Activated T-helper 2 cell treated with anti-CD3 and anti-CD28 coated beads, Interferon-gamma antibody, Interleukin-2, Interleukin-4, amounts not matched to agents 10 μg/mL and 5 μg/mL and 100 μg/mL, durations not matched to agents 14 hours and 24 hours and 36 hours (primary cell): ENCODE measurements around the gene CRYGN. TPM values are rescaled to one million over a fixed set of nuclear protein-coding genes. Genes with fewer than 3 reads are reported as not detected.

Source experiments
- DNase-seq: peaks from one replicate; pipeline ENCODE4 v3.0.0; 2021; ENCODE audit warnings: low spot score
- H3K27ac Mint-ChIP-seq: one replicate; pipeline ENCODE4 v1.8.0; 2021; ENCODE audit warnings: mixed read lengths
- H3K27me3 Mint-ChIP-seq: one replicate; pipeline ENCODE4 v1.8.0; 2021; ENCODE audit warnings: low read depth, mixed read lengths
- H3K36me3 Mint-ChIP-seq: one replicate; pipeline ENCODE4 v1.8.0; 2021; ENCODE audit warnings: low read depth, mixed read lengths
- H3K4me1 Mint-ChIP-seq: one replicate; pipeline ENCODE4 v1.8.0; 2021; ENCODE audit warnings: low read depth, mixed read lengths
- H3K4me3 Mint-ChIP-seq: one replicate; pipeline ENCODE4 v1.8.0; 2021; ENCODE audit warnings: low read depth, mild to moderate bottlenecking, moderate library complexity, mixed read lengths
- H3K9me3 Mint-ChIP-seq: one replicate; pipeline ENCODE4 v1.8.0; 2021; ENCODE audit warnings: mixed read lengths
- intact Hi-C: fragments of 100-400 bp; cut with micrococcal nuclease; formaldehyde crosslinking; loops from one replicate; pipeline ENCODE4 v1.15.1; 2023
- total RNA-seq: library from RNA; stranded (reverse); gene quantifications from 2 replicates; pipeline ENCODE4 v1.2.3, GENCODE V29; 2022

Gene CRYGN
- total RNA-seq, 1 donor from 2014 or later, result not detected

GRCh38 chr7:151402029-151402835, 37.7 kb downstream of the CRYGN start:
- H3K4me1 Mint-ChIP-seq, result no peaks in the 10 kb centered on the region
- H3K36me3 Mint-ChIP-seq, result no peaks in the 10 kb centered on the region
- no peak overlapping the region for H3K4me3 Mint-ChIP-seq
- H3K9me3 Mint-ChIP-seq, result no peaks in the 10 kb centered on the region
- intact Hi-C loops, result no loop called here
- H3K27ac Mint-ChIP-seq, result no peak overlapping the region
- peaks cover 5% of the 10 kb centered on the region for H3K27me3 Mint-ChIP-seq
- no peak for DNase-seq

GRCh38 chr7:151400626-151401315, 39.2 kb downstream of the CRYGN start:
- Mint-ChIP-seq H3K27ac (no peak overlapping the region), H3K4me3 (no peak overlapping the region), H3K4me1 (no peaks in the 10 kb centered on the region), H3K27me3 (no peaks in the 10 kb centered on the region), H3K9me3 (no peaks in the 10 kb centered on the region), H3K36me3 (no peaks in the 10 kb centered on the region)
- no peak for DNase-seq
- intact Hi-C loops, result no loop called here

- no peaks in the 10 kb centered on the region for H3K27me3 Mint-ChIP-seq
- H3K4me3 Mint-ChIP-seq, result no peak overlapping the region
- H3K4me1 Mint-ChIP-seq, result no peaks in the 10 kb centered on the region
- no peaks in the 10 kb centered on the region for H3K9me3 Mint-ChIP-seq
- intact Hi-C loops, result no loop called here
- H3K27ac Mint-ChIP-seq, result no peak overlapping the region
- DNase-seq, result no peak
- no peaks in the 10 kb centered on the region for H3K36me3 Mint-ChIP-seq
Measured at GRCh38 chr7:151399906-151400305, 40.0 kb downstream of the CRYGN start.

- no peak for DNase-seq
- no peaks in the 10 kb centered on the region for H3K9me3 Mint-ChIP-seq
- H3K36me3 Mint-ChIP-seq, result no peaks in the 10 kb centered on the region
- no peak overlapping the region for H3K4me3 Mint-ChIP-seq
- no peaks in the 10 kb centered on the region for H3K4me1 Mint-ChIP-seq
- H3K27me3 Mint-ChIP-seq, result no peaks in the 10 kb centered on the region
- intact Hi-C loops, result no loop called here
- no peak overlapping the region for H3K27ac Mint-ChIP-seq
Measured at GRCh38 chr7:151399305-151399601, 40.7 kb downstream of the CRYGN start.

DNA sequence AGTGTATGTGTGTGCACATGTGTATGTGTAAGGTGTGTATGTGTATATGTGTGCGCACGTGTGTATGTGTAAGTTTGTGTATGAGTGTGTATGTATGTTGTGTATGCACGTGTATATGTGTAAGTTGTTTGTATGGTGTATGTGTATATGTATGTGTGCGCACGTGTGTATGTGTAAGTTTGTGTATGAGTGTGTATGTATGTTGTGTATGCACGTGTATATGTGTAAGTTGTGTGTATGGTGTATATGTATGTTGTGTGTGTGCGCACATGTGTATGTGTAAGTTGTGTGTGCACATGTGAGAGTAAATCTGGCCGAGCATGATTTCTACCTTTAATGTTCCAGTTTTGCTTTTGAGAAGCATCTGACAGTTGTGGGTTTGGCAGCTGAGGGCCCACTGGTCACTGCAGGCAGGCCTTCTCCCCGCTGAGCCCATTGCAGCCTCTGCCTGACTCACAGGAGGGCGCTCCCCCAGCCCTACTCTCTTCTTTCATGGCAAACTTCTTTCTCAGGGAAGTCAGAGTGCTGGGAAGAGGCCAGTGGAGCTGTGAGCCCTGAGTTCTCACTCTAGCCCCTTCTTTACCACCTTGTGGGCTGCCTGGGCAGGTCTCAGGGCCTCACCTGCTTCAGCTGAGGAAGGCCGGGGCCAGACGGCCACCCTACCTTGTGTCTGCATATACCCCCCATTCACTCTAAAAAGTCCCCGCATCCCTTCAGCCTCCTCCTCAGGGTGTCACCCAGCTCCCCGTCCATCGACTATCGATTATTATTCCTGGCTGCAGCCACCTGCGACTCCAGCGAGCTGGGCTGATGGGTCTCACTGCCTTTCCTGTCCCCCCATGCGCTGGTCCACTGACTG, 41.3 kb downstream of the CRYGN start:
- Mint-ChIP-seq H3K9me3 (no peaks in the 10 kb centered on the region), H3K27ac (no peak overlapping the region), H3K36me3 (no peaks in the 10 kb centered on the region), H3K27me3 (no peaks in the 10 kb centered on the region), H3K4me1 (no peaks in the 10 kb centered on the region), H3K4me3 (no peak overlapping the region)
- DNase-seq, result no peak
- intact Hi-C loops, result no loop called here

GRCh38 chr7:151397026-151397425, 42.9 kb downstream of the CRYGN start:
- H3K27me3 Mint-ChIP-seq, result no peaks in the 10 kb centered on the region
- H3K4me1 Mint-ChIP-seq, result no peaks in the 10 kb centered on the region
- intact Hi-C loops, result no loop called here
- no peak overlapping the region for H3K27ac Mint-ChIP-seq
- H3K9me3 Mint-ChIP-seq, result no peaks in the 10 kb centered on the region
- no peak for DNase-seq
- H3K4me3 Mint-ChIP-seq, result no peak overlapping the region
- H3K36me3 Mint-ChIP-seq, result no peaks in the 10 kb centered on the region

DNA sequence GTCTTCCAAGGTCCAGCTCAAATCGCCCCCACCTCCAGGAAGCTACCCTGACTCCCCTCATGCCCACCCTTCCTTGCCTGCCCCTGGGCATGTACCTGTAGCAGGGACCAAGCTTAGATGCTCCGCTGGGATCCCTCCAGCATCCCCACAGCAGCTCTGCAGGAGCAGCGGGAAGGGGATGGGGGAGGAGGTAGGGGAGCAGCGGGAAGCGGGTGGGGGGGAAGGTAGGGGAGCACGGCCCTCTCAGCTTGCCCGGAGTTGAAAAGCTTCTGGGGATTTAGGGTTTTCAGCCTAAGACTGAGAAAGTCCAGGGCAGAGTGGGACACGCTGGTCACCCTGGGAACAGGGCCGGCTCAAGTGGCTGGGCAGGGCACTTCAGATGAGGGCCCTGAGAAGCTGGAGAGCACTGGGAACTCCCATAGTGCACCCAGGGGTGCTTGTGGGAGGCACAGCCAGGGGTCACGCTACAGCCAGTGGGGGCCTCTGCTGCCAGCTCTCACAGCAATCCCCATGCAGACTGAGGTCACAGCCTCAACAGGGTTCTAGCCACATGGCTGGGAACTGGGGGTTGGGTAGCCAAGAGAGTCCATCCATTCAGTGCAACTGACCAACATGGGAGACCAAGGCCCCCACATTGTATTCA, 43.5 kb downstream of the CRYGN start:
- intact Hi-C loops, result no loop called here
- no peaks in the 10 kb centered on the region for H3K4me1 Mint-ChIP-seq
- DNase-seq, result no peak
- no peaks in the 10 kb centered on the region for H3K36me3 Mint-ChIP-seq
- H3K27me3 Mint-ChIP-seq, result no peaks in the 10 kb centered on the region
- no peak overlapping the region for H3K27ac Mint-ChIP-seq
- no peak overlapping the region for H3K4me3 Mint-ChIP-seq
- H3K9me3 Mint-ChIP-seq, result no peaks in the 10 kb centered on the region

DNA sequence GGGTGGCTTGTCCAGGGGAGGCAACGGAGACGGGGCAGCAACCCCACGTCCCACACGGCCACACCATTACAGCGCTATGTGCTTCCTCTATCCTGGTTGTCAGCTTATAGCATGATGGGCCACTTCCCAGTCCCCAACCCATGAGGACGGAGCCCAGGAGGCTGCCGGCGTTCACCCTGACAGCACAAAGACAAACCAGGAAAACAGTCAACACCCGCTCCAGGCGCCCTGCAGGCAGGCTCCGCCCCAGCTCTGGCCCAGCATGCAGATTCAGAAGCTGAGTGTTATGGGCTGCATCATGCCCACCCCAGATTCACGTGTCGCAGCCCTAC, 44.9 kb downstream of the CRYGN start:
- no peaks in the 10 kb centered on the region for H3K9me3 Mint-ChIP-seq
- intact Hi-C loops, result no loop called here
- H3K4me3 Mint-ChIP-seq, result no peak overlapping the region
- H3K27me3 Mint-ChIP-seq, result peaks cover 4% of the 10 kb centered on the region
- no peak overlapping the region for H3K27ac Mint-ChIP-seq
- H3K4me1 Mint-ChIP-seq, result no peaks in the 10 kb centered on the region
- no peak for DNase-seq
- no peaks in the 10 kb centered on the region for H3K36me3 Mint-ChIP-seq

- Mint-ChIP-seq H3K27me3 (peaks cover 4% of the 10 kb centered on the region), H3K9me3 (no peaks in the 10 kb centered on the region), H3K4me3 (no peak overlapping the region), H3K4me1 (no peaks in the 10 kb centered on the region), H3K36me3 (no peaks in the 10 kb centered on the region), H3K27ac (no peak overlapping the region)
- intact Hi-C loops, result no loop called here
- no peak for DNase-seq
Measured at GRCh38 chr7:151394076-151395035, 45.6 kb downstream of the CRYGN start.

DNA sequence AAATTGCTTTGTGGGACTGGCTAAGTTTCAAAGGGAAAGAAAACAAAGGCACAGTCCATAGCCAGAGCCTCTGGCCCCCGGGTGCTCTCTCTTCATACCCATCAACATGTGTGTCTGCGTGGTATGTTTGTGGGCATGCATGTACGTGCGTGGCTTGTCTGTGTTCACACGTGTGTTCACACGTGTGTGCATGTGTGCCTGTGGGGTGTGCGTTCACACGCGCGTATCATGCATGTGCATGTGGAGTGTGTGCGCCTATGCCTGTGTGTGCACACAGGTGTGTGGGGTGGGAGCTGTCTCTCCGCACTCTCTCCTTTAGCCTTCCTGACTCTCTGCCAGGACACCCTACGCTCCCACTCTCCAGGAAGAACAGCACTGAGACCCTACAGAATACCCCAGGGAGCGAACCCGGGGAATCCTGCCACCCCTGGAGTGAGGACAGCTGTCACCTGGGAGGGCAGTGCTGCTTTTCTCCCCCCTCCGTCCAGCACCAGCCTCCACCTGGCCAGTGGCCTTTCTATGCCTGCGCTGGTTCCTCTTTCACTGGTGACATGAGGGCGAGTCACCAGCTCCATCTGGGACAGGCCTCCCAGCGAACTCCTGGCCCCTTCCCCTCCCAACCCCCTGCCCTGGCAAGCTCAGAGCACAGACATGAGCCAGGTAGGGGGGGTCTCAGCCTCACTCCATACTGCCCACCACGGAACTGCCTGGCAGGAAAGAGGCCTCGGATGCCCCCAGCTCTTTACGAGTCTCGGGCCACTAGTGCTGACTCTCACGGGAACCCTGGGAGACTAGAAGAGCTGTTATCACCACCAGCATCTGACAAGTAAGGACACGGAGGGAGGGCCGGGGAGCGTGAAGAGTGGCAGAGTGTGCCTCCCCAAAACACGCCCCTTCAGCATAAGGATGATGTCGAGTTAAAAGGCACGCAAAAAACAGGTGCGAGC, 46.6 kb downstream of the CRYGN start:
- Mint-ChIP-seq H3K9me3 (no peaks in the 10 kb centered on the region), H3K4me1 (no peaks in the 10 kb centered on the region), H3K4me3 (no peak overlapping the region), H3K27ac (no peak overlapping the region), H3K27me3 (peaks cover 4% of the 10 kb centered on the region), H3K36me3 (no peaks in the 10 kb centered on the region)
- intact Hi-C loops, result no loop called here
- DNase-seq, result no peak

DNA sequence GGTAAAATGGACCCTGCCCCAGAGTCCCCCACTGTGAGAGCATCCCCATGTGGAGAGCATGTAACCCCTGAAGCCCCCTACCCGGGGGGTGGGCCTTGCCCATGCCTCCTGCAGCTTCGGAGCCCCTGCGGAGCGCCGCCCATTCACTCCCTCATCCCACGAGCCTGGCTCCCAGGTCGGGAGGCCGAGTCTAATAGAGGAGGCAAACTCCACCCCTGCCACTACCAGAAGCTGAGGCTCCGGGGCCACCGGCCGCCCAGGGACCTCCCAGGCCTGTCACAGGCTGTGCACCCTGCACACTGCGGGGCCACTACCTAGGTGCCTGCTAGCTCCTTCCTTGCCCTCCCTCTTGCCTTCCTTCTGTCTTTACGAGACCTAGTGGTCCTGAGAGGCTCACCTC, 47.5 kb downstream of the CRYGN start:
- no peaks in the 10 kb centered on the region for H3K4me1 Mint-ChIP-seq
- intact Hi-C loops, result no loop called here
- no peak overlapping the region for H3K27ac Mint-ChIP-seq
- peaks cover 4% of the 10 kb centered on the region for H3K27me3 Mint-ChIP-seq
- no peak for DNase-seq
- no peak overlapping the region for H3K4me3 Mint-ChIP-seq
- H3K36me3 Mint-ChIP-seq, result no peaks in the 10 kb centered on the region
- no peaks in the 10 kb centered on the region for H3K9me3 Mint-ChIP-seq
